Sigmoid colon (tissue), 4 donors: ENCODE results near the gene CRIP3.

Experiments used
- EP300 ChIP-seq, 4 donors: sonication (generic); formaldehyde crosslinking; IDR thresholded peaks; one replicate each; pipeline ENCODE4 v1.6.1; 2017; ENCODE audit warnings: antibody characterized with exemption in 4 of 4
- POLR2A ChIP-seq, 2 donors: fragments of 450-650 bp; IDR thresholded peaks; one replicate each; pipeline ENCODE4 v1.6.1; 2016; ENCODE audit warnings: antibody characterized with exemption in 2 of 2, mild to moderate bottlenecking in 2 of 2, moderate library complexity in 2 of 2
- TF ChIP-seq, protein P1 (sequence below), 4 experiments: fragments of 450-650 bp in 3 of 4; fragments of 200-600 bp in 1 of 4; IDR thresholded peaks; one replicate each; pipeline ENCODE4 v1.5.1; 2016 to 2019; ENCODE audit warnings: antibody characterized with exemption in 4 of 4, mild to moderate bottlenecking in 3 of 4, moderate library complexity in 2 of 4

DNA sequence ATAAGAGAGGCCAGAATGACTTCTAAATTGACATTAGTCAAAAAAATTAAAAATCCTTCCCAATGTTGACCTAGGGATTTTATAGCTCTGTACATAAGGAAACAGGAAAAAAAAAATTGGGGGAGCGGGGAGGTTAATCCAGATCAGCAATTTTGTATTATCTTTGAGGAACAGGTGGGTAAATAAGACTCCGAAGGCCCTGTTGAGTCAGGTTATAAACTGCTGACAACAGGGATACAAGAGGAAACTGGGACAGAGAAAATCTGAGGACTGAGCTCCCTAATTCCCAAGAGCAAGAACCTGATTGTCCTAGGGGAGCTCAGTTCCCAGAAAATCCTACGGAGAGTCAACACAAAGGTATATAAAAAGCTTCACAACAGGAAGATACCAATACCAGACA is 26.8 kb upstream of the CRIP3 start:
- TF ChIP-seq, protein P1, sequence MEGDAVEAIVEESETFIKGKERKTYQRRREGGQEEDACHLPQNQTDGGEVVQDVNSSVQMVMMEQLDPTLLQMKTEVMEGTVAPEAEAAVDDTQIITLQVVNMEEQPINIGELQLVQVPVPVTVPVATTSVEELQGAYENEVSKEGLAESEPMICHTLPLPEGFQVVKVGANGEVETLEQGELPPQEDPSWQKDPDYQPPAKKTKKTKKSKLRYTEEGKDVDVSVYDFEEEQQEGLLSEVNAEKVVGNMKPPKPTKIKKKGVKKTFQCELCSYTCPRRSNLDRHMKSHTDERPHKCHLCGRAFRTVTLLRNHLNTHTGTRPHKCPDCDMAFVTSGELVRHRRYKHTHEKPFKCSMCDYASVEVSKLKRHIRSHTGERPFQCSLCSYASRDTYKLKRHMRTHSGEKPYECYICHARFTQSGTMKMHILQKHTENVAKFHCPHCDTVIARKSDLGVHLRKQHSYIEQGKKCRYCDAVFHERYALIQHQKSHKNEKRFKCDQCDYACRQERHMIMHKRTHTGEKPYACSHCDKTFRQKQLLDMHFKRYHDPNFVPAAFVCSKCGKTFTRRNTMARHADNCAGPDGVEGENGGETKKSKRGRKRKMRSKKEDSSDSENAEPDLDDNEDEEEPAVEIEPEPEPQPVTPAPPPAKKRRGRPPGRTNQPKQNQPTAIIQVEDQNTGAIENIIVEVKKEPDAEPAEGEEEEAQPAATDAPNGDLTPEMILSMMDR (IDR thresholded peaks at IDR 0.05): no peak
- TF ChIP-seq EP300 (IDR thresholded peaks at IDR 0.05): no peak
- TF ChIP-seq POLR2A (IDR thresholded peaks at IDR 0.05): no peak
